GM08714 (cell line): ENCODE measurements around the gene MYH9.

Source experiments
- H3K4me3 ChIP-seq: fragments of 200-500 bp; sonication (Bioruptor generic); 2 replicates; pipeline ENCODE4 v1.5.1; 2014; ENCODE audit warnings: mild to moderate bottlenecking, low read length, inconsistent platforms
- ZNF274 ChIP-seq: IDR thresholded peaks from 2 replicates; pipeline ENCODE4 v1.6.1; 2012; ENCODE audit warnings: mild to moderate bottlenecking, low read depth, low read length

Gene MYH9

GRCh38 chr22:36343720-36344105 lies 44.1 kb downstream of the MYH9 start:
- TF ChIP-seq ZNF274, result no peak
- H3K4me3 ChIP-seq, result no peak overlapping the region

- no peak for TF ChIP-seq ZNF274
- H3K4me3 ChIP-seq, result no peak overlapping the region
These were observed 44.6 kb downstream of the MYH9 start for GRCh38 chr22:36343070-36343719.

- no peak for TF ChIP-seq ZNF274
- H3K4me3 ChIP-seq, result no peak overlapping the region
These were observed 46.1 kb downstream of the MYH9 start for GRCh38 chr22:36341640-36342041.

- no peak for TF ChIP-seq ZNF274
- H3K4me3 ChIP-seq, result no peak overlapping the region
These were observed 47.1 kb downstream of the MYH9 start for GRCh38 chr22:36340621-36341020.

GRCh38 chr22:36339171-36340065 lies 48.3 kb downstream of the MYH9 start:
- TF ChIP-seq ZNF274, result no peak
- H3K4me3 ChIP-seq, result no peak overlapping the region

GRCh38 chr22:36337365-36338130 lies 50.2 kb downstream of the MYH9 start:
- H3K4me3 ChIP-seq, result no peak overlapping the region
- no peak for TF ChIP-seq ZNF274

- TF ChIP-seq ZNF274, result no peak
- H3K4me3 ChIP-seq, result no peak overlapping the region
These were observed 51.3 kb downstream of the MYH9 start for GRCh38 chr22:36336246-36337182.

- TF ChIP-seq ZNF274, result no peak
- H3K4me3 ChIP-seq, result no peak overlapping the region
These were observed 52.1 kb downstream of the MYH9 start for GRCh38 chr22:36335621-36336020.

- no peak overlapping the region for H3K4me3 ChIP-seq
- TF ChIP-seq ZNF274, result no peak
These were observed 52.8 kb downstream of the MYH9 start for GRCh38 chr22:36334821-36335603.

- TF ChIP-seq ZNF274, result no peak
- H3K4me3 ChIP-seq, result no peak overlapping the region
These were observed 53.5 kb downstream of the MYH9 start for GRCh38 chr22:36334081-36334820.

GRCh38 chr22:36333644-36334043 lies 54.1 kb downstream of the MYH9 start:
- TF ChIP-seq ZNF274, result no peak

More at GRCh38 chr22:36333644-36334043, 54.1 kb downstream of the MYH9 start:
- no peak overlapping the region for H3K4me3 ChIP-seq
